GM21381 (cell line): ENCODE results near the gene MSRB2.
A peak's percentile ranks its signal among the peaks of the same experiment; 100 is the strongest.
"Not testable (repeated sequence)": the region's sequence is repeated elsewhere in the genome, so short reads cannot be mapped to it uniquely, and the experiment has no call there.

Experiments
- ATAC-seq: cut with Tn5 transposase; IDR thresholded peaks from one replicate; pipeline ENCODE4 v1.9.1; 2021; ENCODE audit warnings: mild to moderate bottlenecking, moderate library complexity; ENCODE audit not compliant: unreplicated experiment

The MSRB2 gene

DNA sequence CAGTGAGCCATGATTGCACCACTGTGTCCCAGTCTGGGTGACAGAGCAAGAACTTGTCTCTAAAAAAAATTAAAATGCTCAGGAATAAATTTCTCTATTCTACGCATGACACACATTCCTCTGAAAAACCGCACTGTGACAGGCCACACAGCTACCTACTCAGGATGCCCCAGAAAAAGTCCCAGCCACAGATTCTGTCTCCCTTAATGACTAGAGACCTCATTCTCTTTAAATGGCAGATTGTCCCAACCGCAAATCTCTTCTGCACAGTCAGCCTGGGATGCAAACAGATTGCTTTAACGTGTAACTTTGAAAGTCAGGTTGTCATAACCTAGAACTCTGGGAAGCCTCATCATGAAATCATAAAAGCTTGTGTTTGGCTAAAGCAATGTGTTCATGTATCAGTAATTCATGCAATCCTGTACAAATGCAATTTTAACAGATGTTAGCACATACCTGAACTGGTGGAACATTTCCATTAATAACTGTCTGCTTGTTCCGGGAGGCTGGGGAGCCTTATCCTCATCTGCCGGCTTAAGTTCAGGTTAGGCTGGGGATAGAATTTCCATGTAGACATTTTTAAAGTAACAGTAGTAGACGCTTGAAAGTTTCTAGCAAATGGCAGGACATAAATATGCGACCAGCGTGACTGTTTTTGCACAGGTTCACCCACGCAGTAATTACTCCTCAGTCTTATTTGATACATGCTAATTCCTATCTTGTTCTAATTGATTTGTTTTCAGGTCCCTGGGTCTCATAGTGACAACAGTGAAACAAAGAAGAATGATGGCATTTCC, 26.2 kb upstream of the MSRB2 start:
- ATAC-seq: no peak

DNA sequence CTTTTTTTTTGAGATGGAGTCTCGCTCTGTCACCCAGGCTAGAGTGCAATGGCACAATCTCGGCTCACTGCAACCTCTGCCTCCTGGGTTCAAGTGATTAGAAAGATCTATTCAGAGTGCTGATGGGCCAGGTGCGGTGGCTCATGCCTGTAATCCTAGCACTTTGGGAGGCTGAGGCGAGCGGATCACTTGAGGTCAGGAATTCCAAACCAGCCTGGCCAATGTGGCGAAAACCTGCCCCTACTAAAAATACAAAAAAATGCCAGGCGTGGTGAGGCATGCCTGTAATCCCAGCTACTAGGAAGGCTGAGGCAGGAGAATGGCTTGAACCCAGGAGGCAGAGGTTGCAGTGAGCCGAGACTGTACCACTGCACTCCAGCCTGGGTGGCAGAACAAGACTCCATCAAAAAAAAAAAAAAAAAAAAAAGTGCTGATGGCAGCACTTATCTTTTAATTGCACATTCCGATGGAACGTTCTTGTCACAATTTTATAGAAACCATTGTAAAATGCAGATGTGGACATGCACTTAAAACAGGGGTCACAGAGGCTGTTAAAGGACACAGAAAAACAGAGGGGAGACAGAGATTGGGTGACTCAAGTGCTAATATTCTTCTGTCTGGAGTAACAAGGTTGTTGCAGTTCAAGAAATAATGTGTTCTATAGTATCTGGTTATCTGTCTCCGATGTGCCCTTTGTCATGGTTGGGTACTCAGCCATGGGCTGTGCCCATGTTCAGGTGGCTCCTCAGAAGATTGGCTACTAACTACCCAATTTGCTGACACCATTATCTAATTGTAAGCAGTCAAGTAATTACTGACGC, 25.1 kb upstream of the MSRB2 start:
- ATAC-seq: not testable (repeated sequence)

DNA sequence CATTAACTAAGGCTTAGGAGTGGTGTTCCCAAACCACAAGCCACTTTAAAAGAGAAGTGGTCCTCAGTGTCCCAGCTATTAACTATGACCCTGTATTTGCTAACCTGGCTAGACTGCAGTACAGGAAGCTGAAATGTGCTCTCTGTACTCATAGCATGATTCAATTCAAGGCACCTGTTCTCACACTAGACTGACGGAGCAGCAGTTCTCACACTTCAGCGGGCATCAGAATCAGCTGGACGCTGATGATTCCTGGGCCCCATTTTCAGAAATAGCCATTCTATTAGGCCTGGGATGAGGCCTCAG, 24.5 kb upstream of the MSRB2 start:
- ATAC-seq: no peak

DNA sequence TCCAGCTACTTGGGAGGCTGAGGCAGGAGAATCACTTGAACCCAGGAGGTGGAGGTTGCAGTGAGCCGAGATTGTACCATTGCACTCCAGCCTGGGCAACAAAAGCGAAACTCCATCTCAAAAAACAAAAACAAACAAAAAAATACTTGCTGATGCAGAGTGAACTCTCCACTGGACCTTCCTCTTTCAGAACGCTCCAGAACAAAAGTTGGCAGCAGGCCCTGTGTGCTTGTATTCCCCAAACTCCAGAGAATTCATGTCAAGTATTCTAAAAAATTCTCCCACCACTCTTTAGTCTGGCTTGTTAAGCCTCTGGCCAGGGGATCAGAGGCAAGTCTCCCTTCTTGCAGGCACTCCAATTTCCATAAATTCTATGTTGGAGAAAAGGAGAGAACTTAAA, 22.8 kb upstream of the MSRB2 start:
- ATAC-seq: not testable (repeated sequence)

DNA sequence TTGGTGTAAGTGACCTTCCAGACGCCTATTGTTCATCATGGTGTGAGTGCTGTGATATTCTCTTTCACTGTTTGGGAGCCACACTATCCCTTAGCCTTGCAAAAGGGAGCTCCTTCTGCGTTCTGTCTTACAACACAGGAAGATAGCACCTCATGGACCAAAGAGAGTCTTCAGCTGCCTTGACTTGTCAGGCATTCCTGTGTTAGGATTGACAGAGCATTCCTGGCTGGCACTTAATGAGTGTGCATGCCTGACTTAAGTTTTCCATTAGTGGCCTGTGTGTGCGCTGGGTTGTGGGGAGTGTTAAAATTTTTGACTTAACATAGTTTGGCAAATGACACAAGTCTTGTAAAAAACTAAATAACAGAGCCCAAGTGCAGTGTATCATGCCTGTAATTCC, 21.9 kb upstream of the MSRB2 start:
- no peak for ATAC-seq

DNA sequence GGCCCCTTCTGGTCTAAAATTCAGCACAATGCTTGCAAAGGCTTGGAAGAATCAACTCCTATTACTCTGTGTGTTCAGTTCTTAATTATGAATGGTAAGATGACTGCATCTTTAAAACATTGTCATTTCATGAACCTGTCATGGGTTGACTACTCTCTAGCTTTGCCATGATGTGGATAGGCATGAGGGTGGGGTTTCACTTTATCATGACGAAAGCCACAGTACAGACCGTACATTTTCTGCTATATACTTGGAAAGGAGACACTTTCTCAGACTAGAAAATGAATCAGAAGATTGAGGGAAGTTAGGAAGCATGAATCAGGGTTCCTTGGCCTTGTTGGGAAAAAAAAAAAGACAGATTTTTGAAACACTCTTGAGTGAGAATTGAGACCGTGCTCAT, 19.7 kb upstream of the MSRB2 start:
- ATAC-seq: no peak

DNA sequence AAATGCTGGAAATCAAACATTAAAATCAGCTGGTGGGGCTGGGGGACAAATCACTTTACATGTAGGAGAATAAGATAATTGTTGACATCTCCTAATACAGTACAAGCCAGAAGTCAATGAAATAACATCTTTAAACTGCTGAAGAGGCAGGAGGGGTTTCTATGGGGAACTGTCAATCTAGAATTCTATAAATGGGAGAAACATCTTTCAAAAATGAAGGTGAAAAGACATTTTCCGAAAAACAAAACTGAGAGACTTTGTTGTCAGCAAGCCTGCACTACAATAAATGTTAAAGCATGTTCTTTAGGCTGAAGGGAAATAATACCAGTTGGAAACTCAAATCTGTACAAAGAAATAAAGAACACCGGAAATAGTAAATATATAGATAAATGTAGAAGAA, 17.3 kb upstream of the MSRB2 start:
- ATAC-seq: no peak

DNA sequence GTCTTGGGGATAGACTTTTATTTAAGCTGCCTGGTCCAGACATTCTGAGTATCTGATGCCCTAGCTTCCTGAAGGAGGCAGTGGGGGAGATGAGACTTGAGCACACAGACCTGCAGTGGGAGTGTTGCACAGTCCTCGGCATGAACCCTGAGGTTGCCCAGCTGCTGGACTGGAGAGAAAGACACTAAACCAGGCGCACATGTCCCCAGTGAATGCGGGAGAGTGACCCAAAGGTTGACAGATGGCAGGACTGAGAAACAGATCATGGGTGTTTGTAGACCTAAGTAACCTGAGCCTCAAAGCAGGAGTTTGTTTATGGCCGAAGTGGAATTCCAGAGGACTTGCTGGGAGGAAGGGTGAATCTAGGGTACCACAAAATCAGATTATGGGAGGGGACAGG, 15.7 kb upstream of the MSRB2 start:
- ATAC-seq: no peak

DNA sequence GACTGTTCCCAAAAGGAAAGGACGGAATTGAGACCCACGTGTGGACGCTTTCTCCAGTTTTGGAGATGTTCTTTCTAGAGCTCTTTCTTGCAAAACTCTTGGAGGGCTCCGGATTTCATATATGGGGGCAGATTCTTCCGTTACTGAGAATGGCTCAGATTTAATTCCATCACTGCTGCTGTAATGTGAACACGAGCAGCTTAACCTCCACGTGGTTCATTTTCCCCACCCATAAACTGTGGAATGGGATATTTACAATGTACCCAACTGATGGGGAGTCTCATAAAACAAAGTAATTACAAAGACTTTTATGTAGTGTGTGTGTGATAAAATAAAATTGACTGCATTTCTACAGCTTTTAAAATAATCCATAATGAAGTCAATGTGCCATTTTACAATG, 15.1 kb upstream of the MSRB2 start:
- ATAC-seq: no peak

DNA sequence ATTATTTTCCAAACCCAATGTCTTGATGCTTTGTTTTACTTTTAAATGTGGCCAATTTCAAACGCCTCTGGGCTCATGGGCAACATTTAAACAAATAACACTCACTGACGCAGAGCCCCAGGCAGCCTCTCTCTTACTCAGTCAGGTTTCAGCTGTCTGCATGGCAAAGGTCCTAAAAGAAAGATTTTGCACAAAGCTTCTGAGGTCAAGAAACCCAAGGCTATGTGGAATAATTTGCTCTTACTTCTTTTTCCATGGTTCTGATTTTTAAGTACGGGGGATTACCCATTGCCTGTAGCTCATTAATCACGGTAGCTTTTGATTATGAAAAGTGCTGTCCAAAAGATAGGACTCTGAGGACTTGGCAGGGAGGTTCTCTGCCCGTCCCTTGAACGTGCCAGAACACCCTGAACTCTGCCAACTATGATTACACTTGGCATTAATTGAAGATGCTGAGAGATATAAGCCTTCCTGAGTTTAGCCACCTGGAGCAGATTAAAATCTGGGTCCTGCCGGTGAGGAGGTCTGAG, 14.1 kb upstream of the MSRB2 start:
- no peak for ATAC-seq

DNA sequence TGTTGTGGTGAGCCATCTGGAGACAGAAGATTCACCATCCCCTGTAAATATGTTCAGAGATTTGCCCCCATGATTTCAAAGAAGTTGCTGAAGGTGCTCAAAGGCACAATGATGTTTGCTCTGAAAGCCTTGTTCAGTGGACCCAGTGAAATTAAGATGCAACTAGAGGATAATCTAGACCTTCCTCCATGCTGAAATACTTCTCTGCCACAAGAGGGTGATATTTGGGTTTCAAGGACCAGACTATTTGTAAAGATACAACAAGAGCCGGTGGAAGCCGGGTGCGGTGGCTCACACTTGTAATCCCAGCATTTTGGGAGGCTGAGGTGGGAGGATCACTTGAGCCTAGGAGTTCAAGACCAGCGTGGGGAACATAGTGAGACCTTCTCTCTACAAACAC, 13.5 kb upstream of the MSRB2 start:
- ATAC-seq: no peak

DNA sequence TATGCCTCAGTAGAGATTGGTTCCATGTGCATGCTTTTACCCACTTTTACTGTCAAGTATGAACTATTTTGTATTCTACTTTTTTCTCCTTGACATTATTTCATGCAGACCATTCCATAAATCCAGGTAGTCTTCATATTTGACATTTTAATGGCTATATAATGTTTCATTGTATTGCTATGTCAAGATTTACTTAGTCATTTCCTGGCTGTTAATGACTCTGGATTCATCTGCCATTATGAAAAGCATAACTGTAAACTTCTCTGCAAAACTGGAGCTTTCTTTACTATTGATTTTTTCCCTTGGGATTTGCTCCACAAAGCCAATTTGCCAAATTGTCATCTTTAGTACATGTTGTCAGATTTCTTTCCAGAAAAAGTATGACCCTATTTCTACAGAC, 6.8 kb upstream of the MSRB2 start:
- ATAC-seq: no peak

DNA sequence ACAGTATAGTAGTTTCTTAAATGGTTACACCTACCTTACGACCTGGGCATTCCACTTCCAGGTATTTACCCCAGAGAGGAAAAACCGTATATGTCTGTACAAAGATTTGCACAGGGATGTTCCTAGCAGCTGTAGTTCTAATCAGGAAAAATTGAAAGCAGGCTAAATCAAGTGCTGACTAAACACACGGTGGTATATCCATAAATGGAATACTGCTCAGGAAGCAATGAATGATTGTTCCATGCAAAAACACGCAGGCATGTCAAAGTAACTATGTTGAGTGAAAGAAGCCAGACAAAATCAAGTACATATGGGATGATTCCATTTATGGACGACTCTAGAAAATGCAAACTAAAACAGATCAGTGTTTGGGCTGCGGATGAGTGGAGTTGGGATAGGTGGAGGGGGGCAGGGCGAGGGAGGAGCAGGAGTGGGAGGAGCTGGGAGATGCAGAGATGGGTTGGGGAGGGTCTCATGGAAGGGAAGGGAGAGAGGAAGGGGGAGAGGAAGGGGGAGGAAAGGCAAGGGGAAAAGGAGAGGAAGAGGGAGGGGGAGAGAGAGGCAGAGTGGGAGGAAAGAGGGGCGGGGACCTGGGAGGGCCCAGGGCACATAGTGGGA, 484 bp upstream of the MSRB2 start:
- ATAC-seq: no peak

DNA sequence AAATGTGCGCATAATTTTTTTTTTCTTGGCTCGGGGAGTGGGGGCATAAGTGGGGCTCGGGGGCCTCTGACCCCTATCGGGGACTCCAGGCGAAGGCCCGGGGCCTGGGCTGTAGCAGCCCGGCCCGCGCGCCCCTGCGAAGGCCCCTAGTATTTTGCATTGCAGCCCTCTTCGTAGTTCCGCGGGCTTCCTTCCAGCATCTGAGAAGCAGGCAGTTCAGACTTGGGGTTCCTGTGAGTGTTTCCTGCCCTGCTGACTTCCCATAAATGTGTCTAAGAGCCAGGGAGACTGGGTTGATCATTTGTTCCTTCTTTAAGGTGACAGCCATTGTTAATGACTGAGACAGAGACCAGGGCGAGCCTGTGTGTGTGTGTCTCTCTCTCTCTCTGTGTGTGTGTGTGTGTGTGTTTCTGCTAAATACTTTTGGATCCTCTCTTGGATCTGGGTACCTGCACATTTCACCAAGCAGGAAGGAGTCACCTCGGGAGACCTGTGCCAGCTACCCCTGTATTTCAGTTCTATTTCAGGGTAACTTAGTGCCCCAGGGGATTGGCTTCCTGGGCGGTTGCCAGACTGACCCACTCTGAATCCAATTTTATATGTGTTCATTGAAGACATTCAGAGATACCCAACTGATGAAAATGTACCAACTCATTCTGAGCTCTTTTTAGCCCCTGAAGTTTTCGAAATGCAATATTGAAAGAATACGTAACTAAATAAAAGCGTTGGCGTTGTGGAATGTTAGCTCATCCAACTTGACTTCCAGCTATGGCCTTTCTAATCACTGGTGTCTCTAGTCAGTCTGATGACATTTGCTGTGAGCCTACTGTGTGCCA, 805 bp downstream of the MSRB2 start:
- peak; percentile 41 for ATAC-seq

DNA sequence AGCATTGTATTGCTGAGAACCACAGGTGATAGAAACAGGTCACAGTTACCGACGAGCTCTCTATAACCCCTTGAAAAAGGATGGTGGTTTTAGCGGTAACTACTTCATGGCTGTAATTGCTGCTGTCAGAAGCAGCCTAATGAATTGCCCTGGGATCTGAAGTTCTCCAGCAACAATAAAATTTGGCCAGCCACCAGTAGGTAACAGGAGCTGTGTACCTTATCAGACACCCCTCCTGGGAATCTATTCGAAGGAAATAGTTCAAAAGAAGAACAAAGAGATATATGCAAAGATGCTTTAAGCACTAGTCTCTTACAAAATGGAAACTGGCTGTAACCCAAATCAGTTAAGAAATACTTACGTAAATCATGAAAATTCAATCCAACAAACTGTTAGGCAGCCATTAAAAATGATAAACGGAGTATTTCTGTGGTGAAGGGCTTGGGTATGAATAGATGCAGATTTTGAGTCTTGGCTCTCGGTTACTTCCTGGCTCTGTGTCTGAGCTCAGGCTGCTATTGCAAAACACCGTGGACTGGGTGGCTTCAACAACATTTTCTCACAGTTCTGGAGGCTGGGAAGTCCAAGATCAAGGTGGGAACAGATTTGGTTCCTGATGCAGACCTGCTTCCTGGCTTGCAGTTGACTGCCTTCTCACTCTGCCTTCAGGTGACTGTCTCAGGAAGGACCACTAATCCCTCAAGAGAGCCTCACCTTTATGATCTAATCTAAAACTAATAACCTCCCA, 1.6 kb downstream of the MSRB2 start:
- no peak for ATAC-seq

DNA sequence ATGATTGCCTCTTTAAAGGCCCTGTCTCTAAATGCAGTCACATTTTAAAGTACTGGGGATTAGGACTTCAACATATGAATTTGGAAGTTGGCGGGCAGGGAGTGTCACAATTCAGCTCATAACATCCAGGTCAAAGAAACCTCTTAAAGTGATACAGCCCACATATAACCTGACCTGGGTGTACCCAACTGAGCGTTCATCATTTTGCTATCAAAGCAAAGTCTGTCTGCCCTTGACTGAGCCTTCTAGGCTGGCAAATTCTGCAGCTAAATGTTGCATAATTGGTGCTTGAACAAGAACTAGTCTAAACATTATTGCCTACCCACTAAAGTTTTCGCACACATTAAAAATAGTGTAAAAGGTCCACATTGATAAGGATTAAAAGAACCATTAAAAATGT, 3.7 kb downstream of the MSRB2 start:
- ATAC-seq: no peak

DNA sequence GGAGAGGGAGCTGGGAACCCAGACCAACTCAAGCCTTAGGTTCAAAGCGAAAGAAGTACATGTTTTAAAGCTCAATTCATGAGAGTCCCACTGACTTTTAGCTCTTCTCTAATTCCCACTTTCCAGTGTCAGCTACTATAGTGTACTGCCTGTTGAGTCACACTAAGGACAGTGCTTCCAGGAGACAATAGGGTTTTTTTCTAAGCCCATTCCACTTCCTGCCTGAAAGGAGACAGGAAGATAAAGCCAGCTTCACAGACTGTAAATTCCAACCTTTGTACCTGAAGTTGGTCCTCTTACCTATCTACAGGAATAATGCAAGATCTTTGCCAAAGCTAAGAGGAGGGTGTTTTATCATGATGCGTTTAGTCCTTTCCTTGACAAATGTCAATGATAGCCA, 4.4 kb downstream of the MSRB2 start:
- ATAC-seq: no peak

DNA sequence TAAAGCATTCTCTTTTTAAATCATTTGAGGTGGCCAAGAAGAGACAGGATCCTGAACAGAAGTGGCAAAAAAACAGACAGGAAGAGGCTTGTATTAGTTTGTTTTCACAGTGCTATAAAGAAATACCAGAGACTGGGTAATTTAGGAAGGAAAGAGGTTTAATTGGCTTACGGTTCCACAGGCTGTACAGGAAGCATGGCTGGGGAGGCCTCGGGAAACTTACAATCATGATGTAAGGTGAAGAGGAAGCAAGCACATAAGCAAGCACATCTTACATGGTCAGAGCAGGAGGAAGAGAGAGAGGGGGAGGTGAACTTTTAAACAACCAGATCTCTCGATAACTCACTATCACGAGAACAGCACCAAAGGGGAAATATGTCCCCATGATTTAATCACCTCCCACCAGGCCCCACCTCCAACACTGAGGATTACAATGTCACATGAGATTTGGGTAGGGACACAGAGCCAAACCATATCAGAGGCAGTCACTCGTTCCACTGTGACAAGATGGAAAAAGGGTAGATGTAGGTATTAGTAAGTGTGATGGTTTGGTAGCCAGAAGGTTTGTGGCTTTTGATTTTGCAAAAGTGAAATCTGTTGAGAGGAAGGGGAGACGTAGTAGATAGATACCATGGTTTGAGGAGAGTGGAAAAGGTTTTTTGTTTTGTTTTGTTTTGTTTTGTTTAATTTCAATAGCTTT, 5.1 kb downstream of the MSRB2 start:
- ATAC-seq: no peak

DNA sequence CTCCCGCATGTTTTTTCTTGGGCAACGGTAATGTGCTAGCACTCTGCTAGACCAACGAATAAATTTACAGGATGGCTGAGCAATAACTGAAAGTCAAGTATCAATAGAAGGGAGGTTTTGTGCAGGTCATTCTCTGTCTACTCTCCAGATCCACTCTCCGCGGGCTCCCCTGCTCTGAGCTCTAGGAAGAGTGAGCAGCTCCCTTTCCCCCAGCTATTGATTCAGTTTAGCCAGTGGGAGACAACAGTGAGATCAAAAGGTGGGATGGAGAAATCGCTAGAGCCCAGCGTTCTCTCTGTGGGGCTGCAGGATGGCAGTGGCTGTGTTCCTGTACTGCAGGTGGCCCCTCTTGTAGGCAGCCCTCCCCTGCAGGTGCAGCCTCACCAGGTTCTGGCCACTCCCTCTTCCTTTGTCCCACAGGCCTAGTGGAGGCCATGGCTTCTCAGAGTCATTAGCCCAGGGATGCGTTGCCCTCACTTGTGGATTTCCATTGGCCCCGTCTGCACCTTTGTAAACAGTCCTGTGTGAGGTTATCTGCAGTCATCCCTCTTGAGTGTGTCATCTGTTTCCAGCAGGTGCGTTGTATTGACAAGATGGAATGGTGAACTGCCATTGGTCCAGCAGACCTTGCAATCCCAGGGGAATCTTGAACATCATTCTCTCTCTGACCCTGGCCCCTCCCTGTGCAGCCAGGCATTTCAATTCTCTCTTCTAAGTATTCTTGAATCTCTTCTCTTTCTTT, 11.1 kb downstream of the MSRB2 start:
- ATAC-seq: no peak
